ENCODE data around the gene CSNK2A2.

CSNK2A2 gene

DNA sequence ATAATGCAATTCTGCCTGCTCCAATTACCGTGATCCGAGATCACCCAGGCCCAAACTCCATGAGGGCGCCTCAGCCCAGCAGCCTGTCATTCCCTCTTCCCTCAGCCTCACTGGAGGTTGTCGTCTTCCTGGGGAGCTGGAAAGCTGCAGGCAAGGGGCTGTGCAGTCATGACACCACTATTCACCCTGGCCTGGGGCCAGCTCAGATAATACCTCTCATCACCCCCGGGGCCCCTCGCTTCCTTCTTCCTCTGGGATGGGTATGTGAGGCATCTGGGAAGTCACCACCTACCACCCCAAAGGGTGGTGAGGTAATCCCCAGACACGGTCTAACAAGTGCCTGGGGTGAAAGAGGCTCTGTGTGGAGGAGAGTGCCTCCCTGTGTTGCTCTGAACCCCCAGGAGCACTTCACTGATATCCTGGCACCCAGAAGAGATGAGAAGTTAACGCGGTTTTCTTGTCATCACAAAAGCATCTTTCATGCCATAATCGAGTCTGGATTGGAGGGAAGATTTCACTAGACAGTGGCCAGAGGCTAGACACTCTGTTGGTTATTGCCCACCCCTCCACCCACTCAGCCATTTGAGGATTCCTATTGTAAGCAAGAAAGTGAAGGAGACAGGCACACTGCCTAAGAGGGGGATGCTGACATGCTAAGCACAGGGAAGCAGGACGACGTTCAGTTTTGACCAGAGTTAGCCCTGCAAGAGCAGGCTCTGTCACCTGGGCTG lies 87.2 kb downstream of the CSNK2A2 start:
- peak; percentile 87 for DNase-seq (ENCODE audit: low read depth)

DNA sequence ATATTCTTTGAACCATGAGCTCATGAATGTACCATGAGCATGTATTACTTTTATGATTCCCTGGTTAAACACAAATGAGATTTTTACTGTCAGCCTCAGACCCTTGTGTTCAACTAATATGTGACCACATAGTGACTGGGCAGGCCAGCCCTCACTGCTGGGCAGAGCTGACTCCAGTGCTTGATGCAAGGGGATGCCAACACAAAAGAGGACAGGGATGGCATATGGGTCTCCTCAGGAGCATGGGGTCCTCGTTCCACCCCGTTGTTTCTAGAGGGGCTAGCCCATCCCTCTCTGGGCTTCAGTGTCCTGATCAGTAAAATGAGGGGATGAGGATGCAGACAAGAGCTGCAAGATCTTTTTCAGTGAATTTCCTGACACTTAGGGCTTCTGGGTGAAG lies 88.0 kb downstream of the CSNK2A2 start:
- DNase-seq (ENCODE audit: low read depth) = no peak

DNA sequence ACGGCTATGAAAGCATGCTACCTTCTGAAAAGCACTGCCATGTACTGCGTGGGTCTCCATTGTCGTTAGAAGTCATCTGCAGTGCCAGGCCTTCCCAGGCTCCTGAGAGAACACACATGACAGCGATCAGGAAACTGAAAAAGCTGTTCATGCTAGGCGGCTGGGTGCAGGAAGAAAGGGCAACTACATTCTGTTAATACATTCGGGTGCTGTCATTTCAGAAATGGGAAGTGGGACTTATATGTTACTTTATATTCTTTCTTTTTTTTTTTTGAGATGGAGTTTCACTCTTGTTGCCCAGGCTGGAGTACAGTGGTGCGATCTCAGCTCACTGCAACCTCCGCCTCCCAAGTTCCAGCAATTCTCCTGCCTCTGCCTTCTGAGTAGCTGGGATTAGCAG lies 88.6 kb downstream of the CSNK2A2 start:
- no peak for DNase-seq (ENCODE audit: low read depth)

Measured in ELR (cell line).